Activated T-helper 17 cell treated with anti-CD3 and anti-CD28 coated beads, Interleukin-2, amount 50 U/mL, for 72 hours (primary cell): Measurements from ENCODE around the gene HLA-DRA. TPM values are rescaled to one million over a fixed set of nuclear protein-coding genes. Genes with fewer than 3 reads are reported as not detected.

ENCODE experiments used
- ATAC-seq: fragments of 150-1000 bp; cut with Tn5 transposase; replicated peaks from 2 replicates; pipeline ENCODE4 v1.10.0; 2021; ENCODE audit warnings: mild to moderate bottlenecking, moderate library complexity
- H3K27ac Mint-ChIP-seq: one replicate; pipeline ENCODE4 v1.8.0; 2022; ENCODE audit warnings: mixed read lengths
- H3K27me3 Mint-ChIP-seq: one replicate; pipeline ENCODE4 v1.8.0; 2022; ENCODE audit warnings: mixed read lengths
- H3K36me3 Mint-ChIP-seq: one replicate; pipeline ENCODE4 v1.8.0; 2022; ENCODE audit warnings: low read depth, mild to moderate bottlenecking, mixed read lengths
- H3K4me1 Mint-ChIP-seq: one replicate; pipeline ENCODE4 v1.8.0; 2022; ENCODE audit warnings: mixed read lengths
- H3K4me3 Mint-ChIP-seq: one replicate; pipeline ENCODE4 v1.8.0; 2022; ENCODE audit warnings: mild to moderate bottlenecking, mixed read lengths
- H3K9me3 Mint-ChIP-seq: one replicate; pipeline ENCODE4 v1.8.0; 2022; ENCODE audit warnings: mixed read lengths
- total RNA-seq, 2 donors: library from RNA; stranded (reverse); gene quantifications; one replicate each; pipeline ENCODE4 v1.2.3, GENCODE V29; 2022

Gene HLA-DRA
- total RNA-seq, 2 donors from 2014 or later = 13.6 to 170 TPM

DNA sequence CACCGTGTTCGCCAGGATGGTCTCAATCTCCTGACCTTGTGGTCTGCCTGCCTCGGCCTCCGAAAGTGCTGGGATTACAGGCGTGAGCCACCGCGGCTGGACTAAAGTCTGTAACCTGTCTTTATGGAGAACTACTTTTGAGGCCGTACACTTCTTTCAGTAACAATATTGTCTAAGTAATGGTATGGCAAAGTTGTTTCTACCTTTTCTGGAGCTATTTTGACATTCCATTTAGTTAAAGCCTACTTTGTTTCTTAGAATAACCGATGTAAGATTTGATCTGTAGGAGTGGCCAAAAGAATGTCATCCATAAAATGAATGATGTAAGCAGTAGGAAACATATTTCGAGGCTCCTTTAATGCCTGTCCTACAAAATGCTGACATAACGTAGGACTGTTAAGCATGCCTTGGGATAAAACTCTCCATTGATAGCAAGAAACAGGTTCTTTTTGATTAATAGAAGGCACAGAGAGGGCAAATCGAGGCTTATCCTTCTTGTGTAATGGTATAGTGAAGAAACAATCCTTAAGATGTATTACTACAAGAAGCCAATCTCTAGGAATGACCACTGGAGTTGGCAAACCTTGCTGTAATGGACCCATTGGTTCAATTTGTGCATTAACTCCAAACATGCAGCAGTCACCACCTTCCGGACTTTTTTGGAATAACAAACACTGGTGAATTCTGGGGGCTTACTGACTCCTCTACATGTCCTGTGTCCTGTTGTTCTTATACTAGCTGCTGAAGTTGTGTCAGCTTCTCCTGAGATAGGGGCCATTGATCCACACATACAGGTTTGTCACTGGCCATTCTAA is 35.9 kb downstream of the HLA-DRA start:
- Mint-ChIP-seq H3K36me3 (no peaks in the 10 kb centered on the region), H3K27me3 (peaks cover 28% of the 10 kb centered on the region), H3K9me3 (no peaks in the 10 kb centered on the region), H3K4me3 (no peak overlapping the region), H3K4me1 (no peaks in the 10 kb centered on the region), H3K27ac (no peak overlapping the region)
- no peak for ATAC-seq

DNA sequence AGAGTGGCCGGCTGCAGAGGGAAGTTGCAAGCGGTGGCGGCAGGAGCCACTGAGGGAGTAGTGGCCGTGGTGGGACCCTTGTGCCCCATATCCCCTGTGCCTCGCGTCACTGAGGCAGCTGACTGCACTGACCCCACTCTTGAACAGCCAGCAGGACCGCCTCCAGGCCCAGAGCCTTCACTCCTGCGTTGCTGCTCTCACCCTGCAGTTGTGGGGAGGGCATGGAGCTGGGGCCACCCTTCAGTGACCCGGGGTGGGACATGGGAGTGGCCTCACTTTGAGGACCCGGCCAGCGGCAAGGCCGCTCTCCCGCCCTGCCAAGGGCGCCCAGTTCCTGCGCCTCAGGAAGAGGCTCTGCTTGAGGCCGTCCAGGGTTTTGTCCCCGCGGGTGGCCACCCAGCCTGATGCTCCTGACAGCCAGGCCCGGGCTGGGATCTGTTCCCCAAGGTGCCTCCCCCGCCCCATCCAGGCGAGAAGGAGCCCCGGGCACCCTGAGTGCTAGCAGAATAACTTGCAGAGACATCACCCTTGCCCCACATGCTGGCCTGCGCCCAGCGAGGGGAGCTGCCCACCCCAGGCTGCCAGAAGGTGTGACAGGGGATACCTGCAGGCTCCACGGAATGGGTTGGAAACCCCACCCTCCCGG is 44.4 kb downstream of the HLA-DRA start:
- peaks cover 12% of the 10 kb centered on the region for H3K27me3 Mint-ChIP-seq
- no peak for ATAC-seq
- no peak overlapping the region for H3K27ac Mint-ChIP-seq
- H3K9me3 Mint-ChIP-seq = no peaks in the 10 kb centered on the region
- no peaks in the 10 kb centered on the region for H3K36me3 Mint-ChIP-seq
- H3K4me1 Mint-ChIP-seq = no peaks in the 10 kb centered on the region
- H3K4me3 Mint-ChIP-seq = no peak overlapping the region

DNA sequence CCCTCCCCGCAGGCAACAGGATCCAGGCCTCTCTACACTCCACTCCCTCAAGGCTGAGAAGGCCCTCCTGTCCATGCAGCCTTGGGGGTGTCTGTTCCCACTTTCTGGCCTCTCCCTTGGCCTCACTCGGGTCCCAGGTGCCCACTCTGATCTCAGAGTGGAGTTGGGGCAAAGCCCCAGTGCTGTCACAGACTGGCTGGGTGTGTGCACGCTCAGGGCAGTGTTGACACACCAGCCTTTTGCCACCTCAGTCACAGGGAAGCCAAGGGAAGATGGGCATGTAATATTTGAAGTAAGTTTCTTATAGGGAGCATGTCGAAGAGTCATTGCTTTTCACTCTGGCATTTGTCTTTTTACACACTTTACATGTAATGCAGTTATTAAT is 44.9 kb downstream of the HLA-DRA start:
- Mint-ChIP-seq H3K27me3 (peaks cover 11% of the 10 kb centered on the region), H3K4me1 (no peaks in the 10 kb centered on the region), H3K36me3 (no peaks in the 10 kb centered on the region), H3K4me3 (no peak overlapping the region), H3K27ac (no peak overlapping the region), H3K9me3 (no peaks in the 10 kb centered on the region)
- no peak for ATAC-seq

GRCh38 chr6:32488083-32488482 is 48.4 kb downstream of the HLA-DRA start:
- no peak for ATAC-seq
- Mint-ChIP-seq H3K4me3 (no peak overlapping the region), H3K36me3 (no peaks in the 10 kb centered on the region), H3K27ac (no peak overlapping the region), H3K9me3 (no peaks in the 10 kb centered on the region), H3K4me1 (no peaks in the 10 kb centered on the region), H3K27me3 (peaks cover 7% of the 10 kb centered on the region)

DNA sequence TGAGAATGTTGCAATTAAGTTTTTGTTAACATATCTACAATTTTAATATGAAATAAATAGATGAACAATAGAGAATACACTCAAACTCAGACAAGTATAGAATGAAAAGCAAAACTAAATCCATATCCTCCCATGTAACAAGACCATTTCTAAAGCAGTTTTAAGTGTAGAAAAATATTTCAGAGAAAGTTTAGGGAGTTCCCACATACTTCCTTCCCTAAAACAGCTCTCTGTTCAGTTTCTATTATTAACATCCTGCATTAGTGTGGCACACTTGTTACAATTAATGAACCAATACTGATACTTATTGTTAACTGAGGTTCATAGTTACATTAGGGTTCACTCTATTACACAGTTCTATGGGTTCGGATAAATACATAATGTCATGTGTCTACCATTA is 52.0 kb downstream of the HLA-DRA start:
- Mint-ChIP-seq H3K4me1 (no peaks in the 10 kb centered on the region), H3K4me3 (no peak overlapping the region), H3K27me3 (peaks cover 7% of the 10 kb centered on the region), H3K27ac (no peak overlapping the region), H3K36me3 (no peaks in the 10 kb centered on the region), H3K9me3 (no peaks in the 10 kb centered on the region)
- no peak for ATAC-seq

GRCh38 chr6:32492351-32492750 is 52.7 kb downstream of the HLA-DRA start:
- peaks cover 7% of the 10 kb centered on the region for H3K27me3 Mint-ChIP-seq
- no peak overlapping the region for H3K27ac Mint-ChIP-seq
- no peak for ATAC-seq
- no peaks in the 10 kb centered on the region for H3K4me1 Mint-ChIP-seq
- no peak overlapping the region for H3K4me3 Mint-ChIP-seq
- no peaks in the 10 kb centered on the region for H3K36me3 Mint-ChIP-seq
- H3K9me3 Mint-ChIP-seq = no peaks in the 10 kb centered on the region

Other genes with a start within 250 kb of the HLA-DRA start
- 100 to 1,000 TPM in 1 of 2 donors, 10 to 100 TPM in 1; 53.0 to 135 TPM for gene PBX2, start 249.7 kb upstream of the HLA-DRA start, total RNA-seq
- gene GPSM3, start 247.2 kb upstream of the HLA-DRA start, total RNA-seq = 100 to 1,000 TPM; 136 to 227 TPM
- gene NOTCH4, start 215.8 kb upstream of the HLA-DRA start, total RNA-seq = 1 to 10 TPM in 1 of 2 donors, under 1 TPM in 1; 0.73 to 2.3 TPM
- gene TSBP1, start 68.0 kb upstream of the HLA-DRA start, total RNA-seq = not detected
- not detected for gene BTNL2, start 32.7 kb upstream of the HLA-DRA start, total RNA-seq
- gene HLA-DRB5, start 90.4 kb downstream of the HLA-DRA start, total RNA-seq = 10 to 100 TPM in 1 of 2 donors, 1 to 10 TPM in 1; 1.5 to 17.6 TPM
- 100 to 1,000 TPM in 1 of 2 donors, 10 to 100 TPM in 1; 11.4 to 109 TPM for gene HLA-DRB1, start 150.0 kb downstream of the HLA-DRA start, total RNA-seq
- 10 to 100 TPM in 1 of 2 donors, 1 to 10 TPM in 1; 1.1 to 11.6 TPM for gene HLA-DQA1, start 197.5 kb downstream of the HLA-DRA start, total RNA-seq
- gene HLA-DQB1, start 226.8 kb downstream of the HLA-DRA start, total RNA-seq = 10 to 100 TPM in 1 of 2 donors, 1 to 10 TPM in 1; 3.4 to 25.5 TPM